Gastrocnemius medialis (tissue), 4 donors: Measurements from ENCODE around the gene RAD18.

Experiments
- POLR2A ChIP-seq, 2 donors: fragments of 450-650 bp; IDR thresholded peaks; one replicate each; pipeline ENCODE4 v1.6.1; 2017; ENCODE audit warnings: antibody characterized with exemption in 2 of 2, mild to moderate bottlenecking in 2 of 2, moderate library complexity in 2 of 2
- TF ChIP-seq, protein P1 (sequence below), 5 experiments: fragments of 450-650 bp in 3 of 5; fragments of 200-600 bp in 2 of 5; sonication (generic) in 2 of 5; IDR thresholded peaks in 4 of 5; conservative IDR thresholded peaks in 1 of 5; 1 replicate in 4 of 5; 2 replicates in 1 of 5; pipeline ENCODE4 v1.5.1; 2016 to 2019; ENCODE audit warnings: antibody characterized with exemption in 5 of 5, mild to moderate bottlenecking in 3 of 5, moderate library complexity in 3 of 5

DNA sequence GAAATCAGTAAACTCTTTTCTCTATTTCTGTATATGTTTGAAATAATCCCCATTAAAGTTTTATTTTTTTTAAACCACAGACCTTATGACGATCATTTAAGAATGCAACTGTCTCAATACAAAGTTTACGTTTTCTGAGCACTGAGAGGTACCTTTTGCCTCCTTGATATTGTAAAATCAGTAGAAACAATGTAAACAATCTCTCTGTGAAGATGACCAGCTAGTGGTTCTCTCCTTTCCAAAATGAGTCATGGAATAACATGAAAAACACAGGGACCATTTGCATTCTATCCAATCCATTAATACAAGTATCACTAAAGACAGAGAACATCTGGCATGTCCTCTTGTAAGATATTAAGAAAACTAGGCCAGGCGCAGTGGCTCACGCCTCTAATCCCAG is 48.8 kb downstream of the RAD18 start:
- TF ChIP-seq, protein P1, sequence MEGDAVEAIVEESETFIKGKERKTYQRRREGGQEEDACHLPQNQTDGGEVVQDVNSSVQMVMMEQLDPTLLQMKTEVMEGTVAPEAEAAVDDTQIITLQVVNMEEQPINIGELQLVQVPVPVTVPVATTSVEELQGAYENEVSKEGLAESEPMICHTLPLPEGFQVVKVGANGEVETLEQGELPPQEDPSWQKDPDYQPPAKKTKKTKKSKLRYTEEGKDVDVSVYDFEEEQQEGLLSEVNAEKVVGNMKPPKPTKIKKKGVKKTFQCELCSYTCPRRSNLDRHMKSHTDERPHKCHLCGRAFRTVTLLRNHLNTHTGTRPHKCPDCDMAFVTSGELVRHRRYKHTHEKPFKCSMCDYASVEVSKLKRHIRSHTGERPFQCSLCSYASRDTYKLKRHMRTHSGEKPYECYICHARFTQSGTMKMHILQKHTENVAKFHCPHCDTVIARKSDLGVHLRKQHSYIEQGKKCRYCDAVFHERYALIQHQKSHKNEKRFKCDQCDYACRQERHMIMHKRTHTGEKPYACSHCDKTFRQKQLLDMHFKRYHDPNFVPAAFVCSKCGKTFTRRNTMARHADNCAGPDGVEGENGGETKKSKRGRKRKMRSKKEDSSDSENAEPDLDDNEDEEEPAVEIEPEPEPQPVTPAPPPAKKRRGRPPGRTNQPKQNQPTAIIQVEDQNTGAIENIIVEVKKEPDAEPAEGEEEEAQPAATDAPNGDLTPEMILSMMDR (IDR thresholded peaks at IDR 0.05 in 4 of 5, conservative IDR thresholded peaks at IDR 0.05 in 1 of 5) = no peak
- TF ChIP-seq POLR2A (IDR thresholded peaks at IDR 0.05) = no peak
